GM12875 (cell line): ENCODE measurements around the gene EBI3.
"Not testable (repeated sequence)": the region's sequence is repeated elsewhere in the genome, so short reads cannot be mapped to it uniquely, and the experiment has no call there.

Source experiments
- H3K4me3 ChIP-seq: one replicate; pipeline ENCODE4 v1.5.1; 2011; ENCODE audit warnings: low read depth, low read length, control low read depth
- TF ChIP-seq, protein P1 (sequence below): IDR thresholded peaks from 2 replicates; pipeline ENCODE4 v1.5.1; 2011; ENCODE audit warnings: low read depth, mild to moderate bottlenecking, control low read depth, inconsistent platforms, low read length, moderate library complexity, borderline replicate concordance; ENCODE audit not compliant: insufficient read depth

EBI3 gene

DNA sequence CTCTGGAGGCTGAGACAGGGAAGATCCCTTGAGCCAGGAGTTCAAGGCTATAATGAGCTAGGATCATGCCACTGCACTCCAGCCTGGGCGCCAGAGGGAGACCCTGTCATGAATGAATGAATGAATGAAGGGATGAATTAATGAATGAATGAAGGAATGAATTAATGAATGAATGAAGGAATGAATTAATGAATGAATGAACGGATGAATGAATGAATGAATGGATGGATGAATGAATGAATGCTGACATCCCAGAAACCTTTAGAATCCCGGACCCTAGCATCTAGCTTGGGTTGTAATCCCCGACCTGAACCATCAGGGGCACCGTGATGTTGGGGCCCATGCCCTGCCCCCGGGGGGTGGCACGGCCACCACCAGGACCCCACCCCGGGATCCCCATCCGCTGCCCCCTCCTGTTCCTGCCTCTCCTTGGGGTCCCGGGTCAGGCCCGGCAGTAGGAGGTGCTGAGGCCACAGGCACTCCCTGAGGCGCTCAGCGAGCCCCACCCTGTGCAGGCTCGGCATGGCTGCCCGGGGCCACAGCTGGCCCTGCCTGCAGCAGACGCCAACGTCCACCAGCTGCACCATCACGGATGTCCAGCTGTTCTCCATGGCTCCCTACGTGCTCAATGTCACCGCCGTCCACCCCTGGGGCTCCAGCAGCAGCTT, 3.4 kb downstream of the EBI3 start:
- TF ChIP-seq, protein P1, sequence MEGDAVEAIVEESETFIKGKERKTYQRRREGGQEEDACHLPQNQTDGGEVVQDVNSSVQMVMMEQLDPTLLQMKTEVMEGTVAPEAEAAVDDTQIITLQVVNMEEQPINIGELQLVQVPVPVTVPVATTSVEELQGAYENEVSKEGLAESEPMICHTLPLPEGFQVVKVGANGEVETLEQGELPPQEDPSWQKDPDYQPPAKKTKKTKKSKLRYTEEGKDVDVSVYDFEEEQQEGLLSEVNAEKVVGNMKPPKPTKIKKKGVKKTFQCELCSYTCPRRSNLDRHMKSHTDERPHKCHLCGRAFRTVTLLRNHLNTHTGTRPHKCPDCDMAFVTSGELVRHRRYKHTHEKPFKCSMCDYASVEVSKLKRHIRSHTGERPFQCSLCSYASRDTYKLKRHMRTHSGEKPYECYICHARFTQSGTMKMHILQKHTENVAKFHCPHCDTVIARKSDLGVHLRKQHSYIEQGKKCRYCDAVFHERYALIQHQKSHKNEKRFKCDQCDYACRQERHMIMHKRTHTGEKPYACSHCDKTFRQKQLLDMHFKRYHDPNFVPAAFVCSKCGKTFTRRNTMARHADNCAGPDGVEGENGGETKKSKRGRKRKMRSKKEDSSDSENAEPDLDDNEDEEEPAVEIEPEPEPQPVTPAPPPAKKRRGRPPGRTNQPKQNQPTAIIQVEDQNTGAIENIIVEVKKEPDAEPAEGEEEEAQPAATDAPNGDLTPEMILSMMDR: no peak
- H3K4me3 ChIP-seq: no peak overlapping the region

DNA sequence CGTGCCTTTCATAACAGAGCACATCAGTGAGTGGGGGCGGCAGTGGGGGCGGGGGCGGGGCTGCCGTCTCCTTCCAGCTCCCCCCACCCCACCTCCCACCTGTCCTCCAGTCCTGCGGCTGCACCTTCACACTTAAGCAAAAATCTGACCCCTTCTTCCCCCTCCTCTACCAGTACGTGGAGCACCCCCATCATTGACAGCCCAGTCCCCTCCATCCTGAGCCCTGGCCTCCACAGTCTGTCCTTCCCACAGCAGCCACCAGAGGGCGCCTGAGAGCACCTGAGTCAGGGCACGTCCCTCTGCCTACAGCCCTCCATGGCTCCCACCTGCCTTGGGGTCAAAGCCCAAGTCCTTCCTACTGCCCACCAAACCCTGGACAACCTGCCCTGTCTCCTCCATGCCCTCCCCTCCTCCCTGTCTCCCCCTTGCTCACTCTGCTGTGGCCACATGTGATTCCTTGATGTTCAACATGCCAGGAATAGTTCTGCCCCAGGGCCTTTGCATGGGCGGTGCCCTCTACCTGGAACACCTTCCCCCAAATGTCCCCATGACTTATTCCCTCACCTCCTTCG, 4.0 kb downstream of the EBI3 start:
- H3K4me3 ChIP-seq: no peak overlapping the region
- TF ChIP-seq, protein P1: peak; percentile 95

DNA sequence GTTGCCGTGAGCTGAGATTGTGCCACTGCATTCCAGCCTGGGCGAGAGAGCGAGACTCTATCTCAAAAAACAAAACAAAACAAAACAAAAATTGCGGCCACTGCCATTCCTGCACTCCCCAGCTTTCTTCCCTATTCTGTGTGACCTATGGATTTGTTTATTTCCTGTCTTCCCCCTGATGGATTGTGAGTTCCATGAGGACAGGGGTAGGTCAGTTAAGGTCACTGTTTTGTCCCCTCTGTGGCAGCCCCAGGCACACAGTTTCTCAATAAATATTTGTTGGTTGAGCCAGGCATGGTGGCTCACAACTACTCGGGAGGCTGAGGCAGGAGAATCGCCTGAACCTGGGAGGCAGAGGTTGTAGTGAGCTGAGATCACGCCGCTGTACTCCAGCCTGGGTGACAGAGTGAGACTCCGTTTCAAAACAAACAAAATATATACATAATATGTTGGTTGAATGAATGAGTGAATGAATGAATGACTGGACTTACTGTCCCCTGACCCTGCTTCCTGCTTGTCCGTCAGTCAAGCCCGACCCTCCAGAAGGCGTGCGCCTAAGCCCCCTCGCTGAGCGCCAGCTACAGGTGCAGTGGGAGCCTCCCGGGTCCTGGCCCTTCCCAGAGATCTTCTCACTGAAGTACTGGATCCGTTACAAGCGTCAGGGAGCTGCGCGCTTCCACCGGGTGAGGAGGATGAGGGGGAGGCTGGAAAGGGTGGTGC, 5.0 kb downstream of the EBI3 start:
- TF ChIP-seq, protein P1: no peak
- H3K4me3 ChIP-seq: no peak overlapping the region

DNA sequence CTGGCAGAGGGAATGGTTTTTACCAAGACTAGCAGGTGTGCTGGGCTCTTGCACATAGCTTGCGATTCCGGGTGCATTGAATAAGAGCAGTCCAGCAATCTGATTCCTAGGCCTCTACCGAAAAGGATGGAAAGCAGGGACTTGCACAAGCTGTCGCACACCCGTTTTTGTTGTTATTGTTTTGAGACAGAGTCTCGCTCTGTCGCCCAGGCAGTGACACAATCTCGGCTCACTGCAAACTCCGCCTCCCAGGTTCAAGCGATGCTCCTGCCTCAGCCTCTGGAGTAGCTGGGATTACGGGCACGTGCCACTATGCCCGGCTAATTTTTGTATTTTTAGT, 5.5 kb downstream of the EBI3 start:
- no peak overlapping the region for H3K4me3 ChIP-seq
- TF ChIP-seq, protein P1: no peak

DNA sequence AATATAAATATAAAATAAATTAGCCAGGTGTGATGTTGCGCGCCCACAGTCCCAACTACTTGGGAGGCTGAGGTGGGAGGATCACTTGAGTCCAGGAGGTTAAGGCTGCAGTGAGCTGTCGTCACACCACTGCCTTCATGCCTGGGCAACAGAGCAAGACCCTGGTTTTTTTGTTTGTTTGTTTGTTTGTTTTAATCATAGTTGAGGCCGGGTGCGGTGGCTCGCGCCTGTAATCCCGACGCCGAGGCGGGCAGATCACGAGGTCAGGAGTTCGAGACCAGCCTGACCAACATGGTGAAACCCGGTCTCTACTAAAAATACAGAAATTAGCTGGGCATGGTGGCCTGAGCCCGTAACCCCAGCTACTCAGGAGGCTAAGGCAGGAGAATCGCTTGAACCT, 8.2 kb downstream of the EBI3 start:
- H3K4me3 ChIP-seq: not testable (repeated sequence)

DNA sequence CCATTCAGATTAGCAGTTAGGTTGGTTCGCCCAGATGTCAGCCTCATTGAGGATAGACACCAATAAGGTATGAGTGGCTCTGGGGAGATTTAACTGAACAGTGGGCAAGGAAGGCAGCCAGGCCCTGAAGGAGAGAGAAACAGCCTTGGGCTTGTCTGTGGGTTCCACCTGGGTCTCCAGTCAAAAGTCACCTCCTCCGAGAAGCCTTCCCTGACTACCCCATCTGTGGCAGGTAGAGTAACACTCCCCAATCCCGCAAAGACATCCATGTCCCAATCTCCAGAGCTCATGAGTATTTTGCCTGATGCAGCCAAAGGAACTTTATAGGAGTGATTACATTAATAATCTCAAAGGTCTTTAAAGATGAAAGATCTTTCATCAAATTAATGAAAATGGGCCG, 9.5 kb downstream of the EBI3 start:
- H3K4me3 ChIP-seq: no peak overlapping the region
- TF ChIP-seq, protein P1: no peak

DNA sequence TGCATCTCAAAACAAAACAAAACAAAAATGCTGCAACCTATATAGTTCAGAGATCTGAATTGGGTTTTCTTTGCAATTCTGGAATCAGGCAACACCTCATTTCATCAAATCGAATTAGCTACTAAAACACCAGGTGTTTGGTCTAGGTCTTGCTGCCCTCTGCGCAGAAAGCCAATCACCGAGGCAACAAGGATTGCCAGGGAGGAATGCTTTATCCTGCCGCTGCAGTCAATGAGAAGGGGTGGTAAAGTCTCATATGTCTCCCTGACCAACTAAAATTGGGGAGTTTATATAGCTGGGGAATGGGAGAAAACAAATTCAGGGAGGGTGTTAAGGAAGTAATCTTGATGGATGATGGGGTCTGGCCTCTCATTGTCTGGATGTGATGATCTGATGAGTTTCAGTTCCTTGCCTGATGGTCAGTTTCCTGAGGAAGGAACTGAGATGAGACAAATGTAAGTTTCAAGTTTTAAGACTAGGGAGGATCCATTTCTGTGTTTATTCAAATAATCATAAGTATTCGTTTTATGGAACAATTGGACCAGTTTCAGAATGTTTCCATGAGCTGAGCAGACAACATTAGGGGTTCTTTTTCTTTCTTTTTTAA, 12.6 kb downstream of the EBI3 start:
- H3K4me3 ChIP-seq: no peak overlapping the region
- TF ChIP-seq, protein P1: no peak

DNA sequence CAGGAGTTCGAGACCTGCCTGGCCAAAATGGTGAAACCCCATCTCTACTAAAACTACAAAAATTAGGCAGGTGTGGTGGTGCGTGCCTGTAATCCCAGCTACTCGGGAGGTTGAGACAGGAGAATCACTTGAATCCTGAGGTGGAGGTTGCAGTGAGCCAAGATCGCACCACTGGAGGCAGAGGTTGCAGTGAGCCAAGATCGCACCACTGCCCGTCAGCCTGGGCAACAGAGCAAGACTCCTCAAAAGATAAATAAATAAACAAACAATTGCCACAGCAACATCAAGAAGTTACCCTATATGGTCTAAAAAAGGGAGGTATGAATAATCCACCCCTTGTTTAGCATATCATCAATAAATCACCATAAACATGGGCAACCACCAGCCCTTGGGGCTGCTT, 16.6 kb downstream of the EBI3 start:
- H3K4me3 ChIP-seq: not testable (repeated sequence)
